NCI-H510A (cell line): ENCODE results near the gene ACO2.

Source experiments
- DNase-seq: peaks from one replicate; lab custom pipeline; 2025; lab: John Stamatoyannopoulos, UW

Gene ACO2

GRCh38 chr22:41524809-41525449 lies 56.0 kb downstream of the ACO2 start:
- no peak for DNase-seq

DNA sequence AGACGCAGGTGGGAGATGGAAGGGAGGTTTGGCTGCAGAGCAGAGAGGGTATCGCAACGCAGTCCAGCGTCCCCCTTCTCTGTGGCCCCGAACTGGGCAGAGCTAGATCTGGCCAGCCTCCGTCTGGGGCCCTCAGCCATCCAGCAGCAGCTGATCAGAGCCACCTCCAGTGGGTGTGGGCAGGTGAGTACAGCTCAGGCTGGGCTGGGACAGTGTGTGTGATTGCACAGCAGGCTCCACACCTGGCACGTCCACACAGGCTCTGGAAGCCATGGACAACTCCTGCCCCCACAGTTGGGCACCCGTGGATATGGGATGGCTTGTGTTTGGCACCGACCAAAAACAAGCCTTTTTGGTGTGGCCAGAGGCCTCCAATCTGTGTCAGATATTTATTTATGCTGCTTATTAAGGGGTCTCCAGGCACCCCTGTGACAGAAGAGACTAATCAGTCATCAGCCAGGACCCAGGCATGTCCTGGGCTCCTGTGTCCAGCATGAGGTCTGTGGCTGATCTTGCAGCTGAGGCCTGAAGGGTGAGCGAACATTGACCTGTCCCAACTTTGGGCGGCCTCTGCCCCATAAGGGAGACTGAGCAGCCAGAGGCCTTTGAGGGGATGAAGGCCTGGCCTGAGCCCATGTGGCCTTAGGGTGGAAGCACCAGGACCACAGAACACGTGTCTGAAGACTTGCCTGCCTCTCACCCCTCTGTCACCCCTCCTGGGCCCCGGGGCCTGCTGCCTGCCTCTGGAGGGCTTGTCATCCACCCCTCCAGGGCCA lies 56.7 kb downstream of the ACO2 start:
- DNase-seq, result no peak

- no peak for DNase-seq
Measured at GRCh38 chr22:41526226-41526829, 57.4 kb downstream of the ACO2 start.

GRCh38 chr22:41526830-41527799 lies 58.2 kb downstream of the ACO2 start:
- DNase-seq, result no peak

DNA sequence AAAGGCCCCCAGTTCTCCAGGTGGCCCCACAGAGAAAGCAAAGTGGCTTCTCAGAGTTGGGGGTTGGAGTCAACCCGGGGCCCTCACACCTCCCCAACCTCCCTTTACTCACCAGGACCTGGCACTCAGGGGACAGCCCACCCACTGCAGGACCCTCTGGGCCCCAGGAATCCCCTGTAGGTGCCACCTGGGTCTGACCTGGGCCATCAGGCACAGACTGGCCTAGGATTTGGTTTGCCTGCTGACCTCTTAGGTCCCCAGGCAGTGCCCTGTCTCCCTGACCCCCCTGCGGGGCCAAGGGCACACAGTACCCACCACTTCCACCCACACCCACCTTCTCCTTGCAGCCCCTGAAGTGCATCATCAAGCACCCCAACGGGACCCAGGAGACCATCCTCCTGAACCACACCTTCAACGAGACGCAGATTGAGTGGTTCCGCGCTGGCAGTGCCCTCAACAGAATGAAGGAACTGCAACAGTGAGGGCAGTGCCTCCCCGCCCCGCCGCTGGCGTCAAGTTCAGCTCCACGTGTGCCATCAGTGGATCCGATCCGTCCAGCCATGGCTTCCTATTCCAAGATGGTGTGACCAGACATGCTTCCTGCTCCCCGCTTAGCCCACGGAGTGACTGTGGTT lies 59.3 kb downstream of the ACO2 start:
- no peak for DNase-seq

DNA sequence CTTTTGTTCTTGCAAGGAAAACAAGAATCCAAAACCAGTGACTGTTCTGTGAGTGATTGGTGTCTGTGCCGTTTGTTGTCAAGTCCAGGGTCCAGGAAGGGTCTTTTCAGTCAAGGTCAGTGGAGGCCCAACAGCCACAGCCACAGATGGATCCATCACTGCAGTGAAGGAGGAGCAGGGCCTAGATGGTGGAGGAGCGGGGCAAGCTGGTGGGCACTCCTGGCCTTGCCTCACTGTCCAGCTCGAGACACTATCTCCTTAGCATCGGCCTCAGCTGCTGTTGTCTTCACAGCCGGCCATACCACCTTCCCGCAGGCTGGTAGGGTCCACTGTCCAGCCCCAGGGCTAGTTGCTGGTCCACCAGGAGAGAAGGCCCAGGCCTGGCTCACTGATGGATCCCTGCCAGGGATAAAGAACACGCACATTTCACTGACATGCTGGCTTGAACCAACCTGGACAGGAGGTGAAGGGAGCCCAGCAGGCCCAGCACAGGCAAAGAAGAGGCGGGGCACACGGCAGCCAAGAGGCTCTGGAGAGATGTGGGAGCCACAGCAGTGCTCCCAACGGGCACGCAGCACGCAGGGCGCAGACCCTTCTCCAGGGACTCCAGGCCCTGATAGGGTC lies 60.1 kb downstream of the ACO2 start:
- no peak for DNase-seq

- DNase-seq, result no peak
Measured at GRCh38 chr22:41530890-41531714, 62.2 kb downstream of the ACO2 start.

- no peak for DNase-seq
Measured at GRCh38 chr22:41531715-41532477, 63.0 kb downstream of the ACO2 start.

DNA sequence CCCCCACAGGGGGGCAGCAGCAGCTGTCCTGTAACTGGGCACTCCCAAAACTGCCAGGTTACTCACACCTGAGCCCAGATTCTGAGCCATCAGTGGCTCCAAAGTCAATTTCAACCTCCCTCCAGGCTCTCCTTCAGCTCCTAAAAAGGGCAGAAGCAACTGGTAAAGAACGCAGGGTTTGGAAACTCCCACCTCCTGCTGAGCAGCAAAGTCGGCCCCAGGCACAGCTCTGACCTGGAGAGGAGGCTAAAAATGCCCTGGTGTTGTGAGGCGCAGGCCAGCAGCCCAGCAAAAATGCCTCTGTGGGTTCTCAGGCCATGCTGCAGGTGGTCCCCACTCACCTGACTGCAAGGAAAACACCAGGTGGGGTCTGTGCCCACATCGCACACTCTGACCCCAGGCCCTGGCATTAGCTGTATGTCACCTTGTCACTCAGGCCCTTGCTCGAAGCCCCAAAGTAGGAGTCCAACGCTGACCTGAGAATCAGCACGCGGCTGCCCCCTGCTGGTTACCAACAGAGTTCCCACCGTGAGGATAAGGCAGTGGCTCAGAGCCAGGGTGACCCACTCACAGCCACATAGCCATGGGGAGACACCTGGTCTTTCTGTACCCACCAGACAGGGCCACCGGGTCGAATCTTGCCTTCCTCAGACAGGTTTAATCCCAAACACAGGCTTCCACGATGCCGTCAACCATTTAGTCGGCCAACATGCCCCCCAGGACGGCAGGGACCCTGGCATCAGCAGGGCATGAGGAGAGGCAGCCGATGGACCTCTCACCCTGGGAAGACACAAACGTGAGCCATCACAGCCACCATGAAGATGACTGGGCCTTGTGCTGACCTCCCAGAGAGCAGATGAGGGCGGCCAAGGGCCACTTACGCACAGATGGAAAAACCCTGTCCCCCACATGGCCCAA lies 64.2 kb downstream of the ACO2 start:
- DNase-seq, result peak; percentile 35

DNA sequence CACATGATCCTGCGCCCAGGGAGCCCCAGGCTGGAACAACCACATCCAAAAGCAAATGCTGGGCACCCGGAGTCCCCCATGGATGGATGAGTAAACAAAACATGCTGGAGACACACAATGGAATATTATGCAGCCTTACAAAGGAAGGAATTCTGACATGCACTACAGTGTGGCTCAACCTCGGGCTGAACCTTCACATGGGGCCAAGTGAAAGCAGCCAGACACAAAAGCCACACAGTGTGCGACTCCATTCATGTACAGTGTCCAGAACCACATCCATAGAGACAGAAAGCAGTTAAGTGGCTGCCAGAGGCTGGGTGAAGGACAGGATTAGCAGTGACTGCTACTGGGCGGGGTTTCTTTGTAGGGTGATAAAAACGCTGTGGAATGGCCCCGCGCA lies 65.3 kb downstream of the ACO2 start:
- no peak for DNase-seq

DNA sequence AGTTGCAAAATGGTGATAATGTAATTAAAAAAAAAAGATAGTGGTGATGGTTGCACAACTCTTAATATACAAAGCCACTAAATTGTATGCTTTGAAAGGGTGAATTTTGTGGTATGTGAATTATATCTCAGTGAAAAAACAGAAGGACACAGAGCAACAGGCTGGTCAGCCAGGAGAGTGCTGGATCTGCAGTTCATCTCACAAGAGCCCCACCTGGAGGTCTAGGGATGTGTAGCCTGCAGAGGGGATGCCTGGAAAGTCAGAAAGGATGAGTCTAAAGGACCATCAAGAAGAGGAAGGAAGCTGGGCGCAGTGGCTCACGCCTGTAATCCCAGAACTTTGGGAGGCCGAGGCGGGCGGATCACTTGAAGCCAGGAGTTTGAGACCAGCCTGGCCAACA lies 66.3 kb downstream of the ACO2 start:
- peak; percentile 10 for DNase-seq

- no peak for DNase-seq
Measured at GRCh38 chr22:41537203-41537602, 68.3 kb downstream of the ACO2 start.

- DNase-seq, result no peak
Measured at GRCh38 chr22:41538583-41538982, 69.7 kb downstream of the ACO2 start.

- DNase-seq, result no peak
Measured at GRCh38 chr22:41539146-41540005, 70.5 kb downstream of the ACO2 start.

DNA sequence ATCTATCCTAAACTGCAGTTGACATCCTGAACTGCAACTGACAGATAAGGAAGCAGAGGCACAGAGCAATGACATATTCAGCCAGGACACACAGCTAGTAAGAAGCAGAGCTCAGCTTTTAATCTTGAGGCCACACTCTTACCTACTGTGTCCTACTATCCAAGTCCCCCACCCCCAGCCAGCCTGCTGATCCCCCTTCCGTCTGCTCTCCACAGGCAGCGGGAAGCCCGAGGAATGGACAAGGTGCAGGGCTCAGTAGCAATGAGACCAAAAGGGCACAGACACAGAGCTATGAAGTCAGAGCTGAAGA lies 71.0 kb downstream of the ACO2 start:
- no peak for DNase-seq

DNA sequence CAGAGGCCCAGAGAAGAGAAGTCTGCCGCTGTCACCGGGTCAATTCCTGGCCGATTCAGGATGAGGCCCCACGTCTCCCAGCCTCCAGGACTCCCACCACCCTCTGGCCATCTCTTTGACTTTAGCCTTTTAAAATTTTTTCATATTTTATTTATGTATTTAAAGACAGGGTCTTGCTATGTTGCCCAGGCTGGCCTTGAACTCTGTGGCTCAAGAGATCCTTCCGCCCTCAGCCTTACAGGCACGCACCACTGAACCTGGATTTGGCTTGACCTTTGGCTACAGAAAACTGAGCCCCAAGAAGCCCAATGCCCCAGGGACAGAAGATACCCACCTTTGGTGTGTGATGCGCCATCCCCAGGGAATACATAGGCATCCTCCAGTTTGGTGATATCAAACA lies 71.4 kb downstream of the ACO2 start:
- no peak for DNase-seq

GRCh38 chr22:41541484-41541883 lies 72.6 kb downstream of the ACO2 start:
- no peak for DNase-seq

GRCh38 chr22:41542224-41542623 lies 73.3 kb downstream of the ACO2 start:
- no peak for DNase-seq
